ENCODE results near the gene FAM53B.
A peak's percentile ranks its signal among the peaks of the same experiment; 100 is the strongest.

FAM53B gene

DNA sequence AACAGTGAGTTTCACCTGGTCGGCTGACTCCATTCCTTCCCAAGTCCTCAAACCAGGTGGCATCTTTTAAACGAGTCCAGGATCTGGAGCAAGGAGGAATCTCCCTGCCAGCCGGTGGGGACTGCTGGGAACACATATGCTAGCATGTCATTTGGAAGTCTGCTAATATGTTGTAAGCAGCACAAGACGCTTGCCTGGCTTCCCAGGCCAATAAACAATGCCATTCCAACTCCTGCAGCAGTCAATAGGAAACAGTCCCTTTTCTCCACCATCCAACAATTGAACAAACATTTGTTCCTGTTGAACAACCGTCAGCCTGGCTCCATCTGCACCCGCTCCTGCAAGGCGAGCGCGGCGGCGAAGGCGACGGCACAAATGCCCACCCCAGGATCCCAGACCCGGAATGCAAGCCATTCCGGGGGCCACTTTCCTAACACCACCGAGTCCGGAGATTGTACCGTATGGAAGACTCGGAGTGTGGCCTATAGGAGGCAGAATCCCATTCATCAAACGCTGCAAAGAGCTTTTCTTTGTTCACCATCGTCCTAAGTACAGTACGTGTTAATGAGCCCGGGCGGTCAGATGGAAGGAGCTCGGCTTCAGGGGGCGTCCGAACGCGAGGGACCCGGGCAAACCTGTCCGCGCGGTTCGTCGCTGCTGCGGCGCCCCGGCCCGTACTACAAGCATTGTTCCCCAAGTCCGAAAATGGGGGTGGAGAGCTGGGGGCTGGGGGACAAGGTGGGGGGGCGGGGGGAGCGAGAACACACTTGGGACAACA lies 1.6 kb downstream of the FAM53B start:
- peak; percentile 15 to 21 for DNase-seq

DNA sequence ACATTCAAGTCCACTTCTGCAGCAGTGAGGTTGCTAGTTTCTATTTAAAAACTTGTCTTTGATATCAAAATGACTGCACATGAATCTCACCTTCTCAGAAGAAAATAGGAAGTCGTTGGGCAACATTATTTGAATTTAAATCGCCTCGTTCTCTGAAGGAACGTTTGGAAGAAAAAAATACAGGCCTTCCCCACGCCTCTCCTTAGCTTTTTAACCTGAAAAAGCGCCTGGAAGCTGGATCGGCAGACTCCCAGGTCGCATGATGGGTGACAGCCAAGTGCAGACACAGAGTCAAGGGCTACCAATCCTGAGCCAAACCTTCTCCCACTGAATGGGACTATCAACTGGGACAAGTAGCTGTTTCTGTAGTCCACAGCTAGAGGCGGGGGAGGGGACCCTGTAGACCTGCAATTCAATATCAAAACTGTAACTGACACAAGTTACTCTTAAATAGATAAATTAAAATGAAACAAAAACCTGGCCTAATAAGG lies 2.2 kb downstream of the FAM53B start:
- no peak for DNase-seq

DNA sequence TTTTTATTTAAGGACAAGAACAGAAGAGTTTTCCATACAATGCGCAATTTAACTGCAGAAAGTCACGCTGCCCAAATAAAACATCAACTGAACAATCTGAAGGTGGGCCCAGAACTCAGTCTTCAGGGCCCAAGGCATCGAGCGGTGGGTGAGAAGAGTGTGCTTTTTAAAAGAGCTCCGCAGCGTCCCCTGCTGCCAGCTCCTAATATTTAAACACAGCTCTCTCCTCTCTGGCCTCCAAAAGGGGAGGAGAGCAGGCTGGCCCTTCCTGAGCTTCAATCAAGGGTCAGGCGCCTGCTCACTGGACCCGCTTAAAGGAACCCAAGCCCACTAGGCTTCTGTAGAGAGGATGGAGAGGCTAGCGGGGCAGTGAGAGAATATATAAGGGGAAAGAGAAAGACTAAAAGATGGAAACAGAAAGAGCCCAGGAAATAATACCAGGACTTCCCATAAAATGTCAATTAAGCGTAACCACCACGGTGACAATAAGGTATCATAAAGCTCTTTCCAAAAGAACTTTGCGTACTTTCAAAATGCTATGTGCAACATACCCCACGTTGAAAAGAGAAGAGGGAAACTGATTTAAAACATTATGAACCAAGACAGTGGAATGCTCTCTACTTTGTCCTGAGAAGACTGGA lies 2.8 kb downstream of the FAM53B start:
- peak; percentile 78 to 80 for DNase-seq

DNA sequence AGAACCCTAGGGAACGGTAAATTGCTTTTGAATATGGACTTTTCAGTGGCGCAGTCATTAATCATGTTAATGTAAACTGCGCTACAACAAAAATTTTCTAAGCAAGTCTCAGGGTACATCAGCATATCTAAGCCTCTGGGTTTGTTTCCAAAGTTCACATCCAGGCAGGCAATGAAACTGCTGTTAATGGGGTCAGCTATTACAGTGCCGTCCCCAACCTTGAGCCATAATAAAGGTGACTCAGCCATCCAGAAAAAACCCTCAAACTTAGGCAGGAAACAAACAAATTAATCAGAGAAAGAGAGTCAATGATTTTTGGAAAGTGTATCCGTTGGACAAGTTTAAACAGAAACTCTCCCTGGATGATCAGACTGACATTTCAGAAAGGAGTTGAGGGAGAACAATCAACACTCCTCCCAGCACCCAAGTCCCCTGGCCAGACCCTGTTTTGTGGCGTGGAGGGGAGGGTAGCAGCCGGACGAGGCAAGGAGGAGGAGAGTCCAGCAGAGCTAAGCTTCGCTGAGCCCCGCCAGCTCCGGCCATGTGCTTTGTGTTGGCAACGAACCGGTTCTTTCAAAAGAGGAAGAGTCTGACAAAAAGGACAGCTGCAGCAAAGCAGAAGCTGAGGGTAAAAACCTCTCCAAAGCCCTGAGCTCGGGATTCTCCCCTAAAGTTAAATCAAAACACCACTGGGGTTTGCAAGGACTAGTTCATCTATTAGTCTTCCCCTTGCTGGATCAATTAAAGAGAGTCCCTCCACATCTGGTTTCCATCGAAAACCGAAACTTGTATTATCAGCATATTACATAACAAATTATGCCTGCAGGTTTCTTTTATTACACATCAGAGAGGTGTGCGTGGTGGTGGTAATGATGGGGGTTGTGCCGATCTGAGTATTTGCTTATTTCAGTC lies 3.6 kb downstream of the FAM53B start:
- DNase-seq = peak; percentile 74 to 83

DNA sequence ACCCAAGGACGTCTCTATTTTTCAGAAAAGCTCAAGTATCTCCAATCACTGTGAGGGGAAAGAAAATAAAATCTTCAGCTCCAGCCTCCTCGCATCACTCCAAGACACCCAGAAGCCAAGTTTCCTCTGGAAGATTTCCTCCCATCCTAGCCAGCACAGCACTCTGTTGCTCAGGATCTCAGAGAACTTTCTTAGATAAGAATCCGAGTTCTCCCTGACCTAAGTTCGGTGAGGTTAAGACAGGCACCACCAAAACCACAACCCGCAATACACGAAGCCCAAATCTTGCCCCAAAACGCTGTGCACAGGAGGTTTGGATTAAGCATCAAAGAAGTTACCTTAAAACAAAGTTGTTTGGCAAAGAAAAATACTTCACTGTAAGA lies 4.2 kb downstream of the FAM53B start:
- DNase-seq = no peak

DNA sequence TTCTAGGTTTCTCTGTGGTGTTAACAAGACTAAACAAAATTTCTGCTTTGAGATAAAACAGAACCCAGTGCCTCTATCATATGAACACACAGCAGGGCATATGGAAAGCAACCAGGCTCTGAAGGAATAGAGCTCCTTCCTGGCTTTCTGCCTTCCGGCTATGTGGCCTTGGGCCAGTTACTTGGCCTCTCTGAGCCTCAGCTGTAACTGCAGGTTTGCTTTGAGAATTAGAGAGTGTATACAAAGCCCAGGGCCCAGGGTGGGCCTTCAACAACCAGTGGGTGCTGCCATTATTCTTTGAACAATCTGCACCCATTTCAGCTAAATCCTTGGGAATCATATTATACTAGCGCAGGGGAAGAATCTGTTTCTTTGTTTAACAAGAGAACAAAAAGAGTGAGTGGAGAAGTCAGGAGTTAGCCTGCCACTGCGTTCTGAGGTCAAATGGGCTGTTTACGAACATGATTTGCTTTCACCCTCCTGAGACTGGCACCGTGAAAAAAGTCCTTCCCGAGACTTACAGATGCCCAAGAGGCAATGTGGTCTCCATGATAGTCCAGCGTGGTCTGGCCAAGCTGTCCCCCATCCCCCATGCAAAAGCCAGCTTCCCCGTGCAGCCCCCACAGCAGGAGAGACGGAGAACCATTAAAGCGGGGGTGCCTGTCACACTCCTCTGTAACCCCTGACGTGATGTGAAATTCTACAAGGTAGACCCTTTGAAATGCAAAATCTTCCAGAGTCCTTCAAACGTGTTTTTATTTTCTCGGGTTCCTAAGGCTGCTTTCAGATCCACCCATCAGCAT lies 4.9 kb downstream of the FAM53B start:
- no peak for DNase-seq

DNA sequence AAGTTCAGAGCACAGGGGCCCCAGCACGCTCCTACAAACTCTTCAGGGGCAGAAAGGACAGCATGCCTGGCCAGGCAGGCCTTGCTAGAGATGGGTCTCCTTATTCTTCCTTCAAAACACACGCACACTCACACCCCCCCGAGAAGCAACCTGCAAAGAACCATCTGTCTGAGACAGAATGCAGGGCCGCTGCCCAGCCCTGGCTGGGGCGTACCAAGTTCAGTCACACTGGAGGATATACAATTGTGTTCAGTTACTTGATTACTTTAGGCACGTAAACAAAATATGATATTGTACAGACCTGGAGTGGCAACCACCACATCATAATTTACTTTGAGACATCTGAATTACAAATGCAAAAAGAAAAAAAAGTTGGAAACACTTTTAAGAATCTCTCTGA lies 5.7 kb downstream of the FAM53B start:
- DNase-seq = no peak

DNA sequence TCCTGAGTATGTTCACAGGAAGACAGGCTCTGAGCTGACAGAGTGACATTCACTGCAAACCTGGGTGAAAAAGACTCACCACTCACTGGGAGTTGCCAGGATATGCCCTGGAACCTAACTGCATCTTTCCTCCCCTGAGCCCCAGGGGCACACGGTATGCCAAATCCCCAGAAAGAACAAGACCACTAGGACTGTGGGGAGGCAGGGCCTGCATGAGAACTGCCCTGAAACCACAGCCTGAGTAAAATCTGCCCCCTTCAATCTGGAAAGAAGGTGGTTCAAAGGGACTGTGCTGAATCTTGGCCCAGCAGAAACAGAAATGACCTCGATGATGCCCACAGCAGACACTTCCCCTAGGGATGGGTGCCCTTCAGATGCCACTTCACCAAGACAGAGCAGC lies 6.5 kb downstream of the FAM53B start:
- no peak for DNase-seq

DNA sequence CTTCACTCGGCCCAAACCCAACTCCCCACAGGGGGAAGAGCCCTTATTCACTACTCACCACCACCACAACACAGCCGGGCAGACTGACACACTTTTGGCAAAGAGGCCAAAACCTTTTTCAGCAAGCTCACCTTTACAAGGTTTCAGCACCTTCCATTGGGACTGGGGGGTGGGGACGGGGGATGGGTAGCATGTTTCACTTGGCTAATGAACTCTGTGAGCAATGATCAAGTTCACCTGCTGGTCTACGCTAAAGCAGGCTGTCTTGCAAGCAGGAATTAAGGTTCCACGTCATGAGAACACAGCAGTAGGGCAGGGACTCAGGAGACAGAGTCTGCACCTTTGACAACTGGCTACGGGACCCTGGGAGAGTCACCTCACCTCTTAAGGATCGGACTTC lies 7.0 kb downstream of the FAM53B start:
- DNase-seq = no peak

DNA sequence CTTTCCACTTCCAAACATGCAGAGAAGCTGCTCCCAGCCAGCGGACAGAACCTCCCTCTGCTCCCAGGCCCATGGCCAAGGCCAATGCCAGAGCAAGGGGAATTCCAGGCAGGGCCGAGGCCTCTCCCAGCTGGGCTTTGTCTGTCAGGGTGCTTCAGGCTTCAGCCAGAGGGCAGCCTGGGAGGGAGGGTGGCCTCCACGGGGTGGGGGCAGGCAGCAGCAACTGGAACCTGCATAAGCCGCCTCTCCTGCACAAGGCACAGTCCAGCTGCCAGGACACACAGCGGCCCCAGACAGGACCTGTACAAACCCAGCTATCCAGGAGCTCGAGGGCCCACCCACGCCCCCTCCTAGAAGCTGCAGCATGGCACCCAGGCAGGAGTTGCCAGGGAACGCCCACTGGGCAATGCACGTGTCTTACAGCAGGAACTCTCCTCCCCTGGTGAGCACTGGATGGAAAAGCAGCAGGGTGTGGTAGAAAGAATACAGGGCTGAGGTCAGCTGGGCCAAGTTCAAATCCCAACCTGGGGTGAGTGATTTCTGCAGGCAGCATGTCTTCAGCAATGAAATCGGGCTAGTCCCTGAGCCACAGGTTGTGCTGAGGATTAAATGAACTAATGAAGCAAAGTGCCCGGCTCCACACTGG lies 7.6 kb downstream of the FAM53B start:
- DNase-seq = peak in 1 of 2 donors; percentile 31

DNA sequence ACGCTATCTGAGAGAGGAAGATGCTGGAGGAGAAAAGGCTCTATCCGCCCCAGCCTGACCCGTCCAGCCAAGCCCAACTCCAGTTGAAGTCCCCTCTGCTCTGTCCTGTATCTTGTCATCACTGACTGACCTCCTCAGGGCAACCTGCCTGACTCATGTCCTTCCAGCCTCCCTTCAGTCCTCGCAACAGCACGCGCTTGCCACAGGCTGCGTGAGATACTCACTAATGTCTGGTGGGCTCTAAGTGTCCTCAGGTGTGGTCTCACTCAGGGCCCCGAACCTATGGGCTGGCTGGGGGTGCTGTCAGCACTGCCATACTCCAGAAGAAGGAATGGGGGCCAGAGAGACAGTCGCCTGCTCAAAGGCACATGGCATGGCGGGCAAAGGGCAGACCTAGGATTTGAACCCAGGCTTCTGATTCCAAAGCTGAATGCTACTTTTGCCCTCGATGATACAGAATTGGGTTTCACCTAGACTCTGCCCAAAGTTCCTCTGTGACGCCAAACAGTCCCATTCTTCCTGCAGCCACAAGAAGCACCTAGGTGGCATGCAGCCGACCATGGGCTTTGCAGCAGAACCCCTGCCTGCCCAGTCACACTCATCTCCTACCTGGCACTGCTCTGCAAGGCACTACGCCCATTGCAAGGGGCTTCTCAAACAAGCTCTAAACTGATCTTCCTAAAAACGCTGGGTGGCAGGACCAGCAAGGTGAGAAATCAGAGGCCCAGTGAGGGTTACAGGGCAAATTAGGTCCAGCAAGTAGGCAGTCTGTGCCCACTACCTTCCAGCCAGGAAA lies 8.5 kb downstream of the FAM53B start:
- no peak for DNase-seq

DNA sequence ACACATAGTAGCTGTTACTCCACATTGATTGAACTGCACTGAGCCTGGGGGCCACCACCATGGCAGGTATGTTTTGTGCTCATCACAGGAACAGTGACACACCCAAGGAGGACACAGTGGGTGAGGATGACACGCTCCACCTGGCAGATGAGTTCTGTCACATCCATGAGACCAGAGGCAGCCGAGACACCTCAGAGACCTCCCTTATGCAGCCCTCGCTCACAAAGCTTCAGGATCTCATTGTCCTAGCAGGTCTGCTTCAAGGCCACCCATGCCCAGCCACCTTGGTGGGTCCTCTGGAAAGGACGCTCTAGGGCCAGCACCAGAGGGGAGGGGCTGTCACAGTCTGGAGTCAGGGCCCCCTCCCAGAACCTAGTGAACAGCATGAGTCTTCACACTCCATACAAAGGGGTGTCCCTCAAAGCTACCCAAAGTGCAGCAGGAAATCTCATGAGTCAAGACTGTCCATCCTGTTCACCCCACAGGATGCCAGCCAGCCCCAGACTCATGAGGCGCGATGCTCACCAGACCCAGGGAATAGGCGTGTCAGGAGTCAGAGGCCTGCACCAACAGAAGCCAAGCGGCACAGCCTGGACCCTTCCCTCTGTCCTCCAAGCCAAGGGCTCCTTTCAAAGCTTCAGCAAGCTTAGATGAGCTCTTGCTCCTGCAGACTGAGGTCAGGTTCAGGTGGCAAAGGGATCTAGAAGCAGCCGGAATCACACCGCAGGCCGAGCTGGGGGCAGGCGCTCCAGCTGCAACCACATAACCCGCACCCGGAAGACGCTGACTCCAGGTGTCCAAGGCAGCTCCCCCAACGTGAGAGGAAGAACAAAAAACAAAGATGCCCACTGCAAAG lies 9.6 kb downstream of the FAM53B start:
- no peak for DNase-seq

DNA sequence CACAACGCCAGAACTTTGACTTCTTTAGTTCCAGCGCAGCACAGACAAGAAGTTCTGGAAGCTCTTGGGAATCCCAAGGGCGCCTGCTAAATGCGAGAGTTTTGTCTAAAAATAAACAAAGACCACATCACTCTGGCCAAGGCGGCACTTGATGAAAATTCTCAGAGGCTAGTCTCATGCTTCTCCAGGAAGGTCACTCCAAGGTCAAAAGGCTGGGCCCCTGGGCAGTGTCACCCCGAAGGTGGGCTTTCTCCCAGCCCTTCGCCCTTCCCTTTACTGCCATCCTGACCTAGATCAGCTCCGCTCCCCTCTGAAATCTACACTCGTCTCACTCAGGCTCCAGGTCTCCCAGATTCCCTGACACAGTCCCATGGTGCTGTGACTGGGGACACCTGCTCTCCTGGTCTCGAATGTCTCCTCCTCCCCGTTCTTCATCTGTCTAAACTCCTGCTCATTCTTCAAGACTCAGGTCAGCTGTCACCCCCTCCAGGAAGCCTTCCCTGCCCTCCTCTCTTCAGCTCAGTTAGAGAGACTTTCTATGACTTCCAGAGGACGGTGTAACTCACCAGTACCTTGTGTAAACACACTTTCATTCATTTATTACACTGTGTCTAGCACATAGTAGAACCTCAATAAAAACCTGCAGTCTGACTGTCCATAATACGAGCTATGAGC lies 10.5 kb downstream of the FAM53B start:
- peak in 1 of 2 donors; percentile 0 for DNase-seq

DNA sequence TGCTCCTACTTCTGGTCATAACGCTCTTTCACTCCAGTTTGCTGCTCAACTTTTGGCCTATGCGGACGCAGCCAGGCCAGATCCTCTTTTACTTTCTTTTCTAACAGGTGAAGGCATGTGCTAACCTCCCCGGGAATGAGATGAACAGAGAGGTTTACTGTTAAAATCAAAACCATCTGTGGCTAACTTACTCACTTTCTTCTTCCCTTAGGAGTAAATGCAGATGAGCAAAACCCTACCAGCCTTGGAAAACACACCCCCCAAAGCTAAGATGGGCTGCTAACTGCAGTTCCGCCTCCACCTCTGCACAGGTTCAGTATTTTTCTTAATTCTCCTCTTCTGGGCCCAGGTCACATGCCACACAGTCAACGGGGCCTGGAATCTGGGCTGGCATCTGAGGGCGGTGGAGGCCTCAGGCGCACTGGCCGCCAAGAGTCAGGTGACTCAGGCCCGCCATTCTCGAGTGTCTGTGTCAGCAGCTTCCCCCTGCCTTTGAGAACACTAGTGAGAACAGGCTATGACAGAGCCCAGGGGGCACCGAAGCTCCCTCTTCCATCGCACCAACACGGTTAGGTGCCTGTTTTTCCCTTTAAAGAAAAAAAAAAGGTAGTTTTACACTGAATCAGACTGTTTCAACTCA lies 11.1 kb downstream of the FAM53B start:
- DNase-seq = no peak

DNA sequence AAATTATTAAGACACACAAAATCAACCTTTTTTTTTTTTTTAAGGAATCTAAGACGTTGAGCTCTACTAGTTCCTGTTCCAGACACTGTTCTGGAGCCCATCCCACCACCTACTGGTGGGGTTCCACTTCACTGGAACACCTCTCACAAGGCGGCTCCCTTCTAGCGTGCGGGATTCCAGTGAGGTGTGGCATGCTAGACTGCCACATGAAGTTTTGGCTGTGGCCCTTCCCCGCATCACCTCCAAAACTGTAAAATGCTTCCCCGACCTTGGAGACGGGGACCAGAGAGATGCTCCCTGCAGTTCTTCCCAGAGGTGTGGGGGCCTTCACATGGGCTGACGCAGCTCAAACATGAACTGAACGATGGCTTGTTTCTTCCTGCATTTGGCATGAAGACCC lies 12.6 kb downstream of the FAM53B start:
- DNase-seq = no peak

DNA sequence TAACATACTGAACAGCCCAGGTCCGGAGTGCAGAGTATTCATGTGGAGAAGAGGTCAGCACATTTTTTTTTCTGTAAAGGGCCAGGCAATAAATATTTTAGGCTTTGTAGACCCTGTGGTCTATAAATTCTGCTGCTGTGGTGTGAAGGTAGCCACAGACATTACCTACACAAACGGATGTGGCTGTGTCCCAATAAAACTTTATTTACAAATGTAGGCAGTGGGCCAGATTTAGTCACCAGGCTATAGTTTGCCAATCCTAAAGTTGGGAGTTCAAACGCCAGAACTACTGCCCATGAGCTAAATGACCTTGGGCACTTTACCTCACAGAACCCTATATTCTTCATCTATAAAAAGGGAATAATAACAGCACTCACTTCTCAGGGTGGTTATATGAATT lies 13.4 kb downstream of the FAM53B start:
- DNase-seq = no peak

DNA sequence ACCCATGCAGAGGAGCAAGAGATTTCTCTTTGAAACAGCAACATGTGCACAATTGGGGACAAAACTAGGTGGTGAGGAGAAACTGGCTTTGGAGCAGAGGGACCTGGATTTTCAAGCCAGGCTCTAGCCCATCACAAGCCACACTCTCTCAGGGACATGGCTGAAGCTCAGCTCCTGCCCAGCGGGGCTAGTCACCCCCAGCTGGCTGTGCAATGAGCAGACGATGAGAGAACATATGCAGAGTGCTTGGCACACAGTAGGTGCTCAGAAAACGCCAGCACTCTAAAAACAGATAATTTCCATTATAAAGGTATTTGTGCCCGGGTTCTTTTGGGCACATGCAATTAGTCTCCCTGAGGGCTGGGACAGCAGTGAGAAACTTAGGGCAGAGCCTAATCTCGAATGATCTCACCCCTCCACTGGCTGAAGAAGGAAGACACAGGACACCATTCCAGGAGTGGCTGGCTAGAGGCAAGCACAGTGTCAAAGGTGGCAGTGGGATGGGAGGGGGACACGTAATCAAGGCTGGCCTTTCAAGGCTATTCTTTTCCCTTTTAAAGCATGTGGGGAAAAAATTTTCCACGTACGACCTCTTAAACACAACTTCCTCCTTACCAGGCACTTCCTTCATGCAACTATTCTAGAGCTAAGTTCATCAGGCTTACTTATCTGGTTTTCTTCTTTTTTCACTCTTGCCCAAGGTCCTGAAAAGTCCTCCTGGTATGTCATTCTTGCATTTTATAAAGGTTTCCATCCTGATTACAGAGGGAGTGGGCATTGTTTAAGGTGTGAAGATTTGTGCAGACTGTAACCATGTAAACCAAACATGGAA lies 15.1 kb downstream of the FAM53B start:
- DNase-seq = peak; percentile 76 to 82

All from inflammatory macrophage (primary cell).